Activated CD4-positive, CD25-positive, alpha-beta regulatory T cell (primary cell): ENCODE results near the gene BASP1.
"Not testable (repeated sequence)": the region's sequence is repeated elsewhere in the genome, so short reads cannot be mapped to it uniquely, and the experiment has no call there.

Experiments used
- DNase-seq, 4 experiments: peaks; one replicate each; lab custom pipeline; 2025; lab: John Stamatoyannopoulos, UW

BASP1 gene

DNA sequence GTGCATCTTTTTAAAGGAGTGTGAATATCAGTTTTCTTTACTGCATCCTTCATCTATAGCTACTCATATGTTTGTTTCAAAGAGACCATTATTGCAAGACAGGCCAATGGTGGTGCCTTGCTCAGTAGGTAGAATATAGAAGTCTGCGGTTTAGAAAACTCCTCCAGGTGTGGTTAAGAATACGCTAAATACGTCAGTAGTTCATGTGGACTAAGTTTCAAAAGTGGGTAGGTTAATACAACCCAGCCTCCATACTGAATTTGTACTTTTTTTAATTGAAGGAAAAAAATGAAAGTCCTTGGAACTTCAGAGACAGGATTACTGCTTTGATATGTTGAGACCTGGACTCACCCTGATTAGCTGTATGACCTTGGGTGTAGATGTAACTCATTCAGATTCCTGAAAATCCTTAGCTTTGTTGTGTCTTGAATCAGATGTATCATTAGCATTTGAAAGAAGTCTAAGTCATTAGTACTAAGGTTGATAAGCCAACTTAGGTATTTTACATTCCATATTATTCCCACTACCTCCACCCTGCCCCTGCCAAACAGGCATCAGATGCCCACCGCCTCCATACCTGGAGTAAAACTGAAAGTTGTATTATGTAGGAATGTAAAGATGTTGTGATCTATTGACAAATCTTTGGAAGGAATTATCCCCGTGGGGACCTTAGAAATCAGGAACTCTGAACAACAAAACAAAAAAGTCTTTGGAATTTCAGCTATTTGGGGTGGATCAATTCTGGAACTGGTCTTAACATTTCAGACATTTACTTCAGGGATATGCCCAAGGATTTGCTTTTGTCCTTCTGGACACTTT is 6.1 kb downstream of the BASP1 start:
- no peak for DNase-seq

- DNase-seq, result no peak
Measured at GRCh38 chr5:17224858-17225511, 7.6 kb downstream of the BASP1 start.

- no peak for DNase-seq
Measured at GRCh38 chr5:17225520-17225919, 8.1 kb downstream of the BASP1 start.

- DNase-seq, result no peak
Measured at GRCh38 chr5:17227868-17228267, 10.4 kb downstream of the BASP1 start.

- DNase-seq, result no peak
Measured at GRCh38 chr5:17228821-17229291, 11.4 kb downstream of the BASP1 start.

DNA sequence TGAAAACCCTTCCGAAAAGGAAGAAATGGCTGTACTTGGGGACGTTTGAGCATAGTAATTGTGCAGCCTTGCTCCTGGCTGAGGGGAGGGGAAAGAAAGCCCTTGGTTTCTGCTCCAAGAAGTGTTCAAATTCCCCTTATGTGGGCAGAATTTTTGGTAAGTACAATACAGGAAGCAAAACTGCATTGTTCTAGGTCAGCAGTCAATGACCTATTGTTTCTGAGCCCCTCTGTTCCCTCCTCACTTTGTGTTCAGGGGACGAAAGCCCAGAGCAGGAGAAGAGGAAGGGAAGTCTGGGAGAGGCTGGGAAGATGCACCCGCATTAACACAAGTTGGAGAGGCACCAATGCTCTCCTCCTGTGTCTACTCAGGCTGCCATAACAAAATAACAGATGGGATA is 11.9 kb downstream of the BASP1 start:
- DNase-seq, result no peak

- DNase-seq, result no peak
Measured at GRCh38 chr5:17230191-17230590, 12.8 kb downstream of the BASP1 start.

- no peak for DNase-seq
Measured at GRCh38 chr5:17230808-17231525, 13.5 kb downstream of the BASP1 start.

- no peak for DNase-seq
Measured at GRCh38 chr5:17232405-17232804, 15.0 kb downstream of the BASP1 start.

DNA sequence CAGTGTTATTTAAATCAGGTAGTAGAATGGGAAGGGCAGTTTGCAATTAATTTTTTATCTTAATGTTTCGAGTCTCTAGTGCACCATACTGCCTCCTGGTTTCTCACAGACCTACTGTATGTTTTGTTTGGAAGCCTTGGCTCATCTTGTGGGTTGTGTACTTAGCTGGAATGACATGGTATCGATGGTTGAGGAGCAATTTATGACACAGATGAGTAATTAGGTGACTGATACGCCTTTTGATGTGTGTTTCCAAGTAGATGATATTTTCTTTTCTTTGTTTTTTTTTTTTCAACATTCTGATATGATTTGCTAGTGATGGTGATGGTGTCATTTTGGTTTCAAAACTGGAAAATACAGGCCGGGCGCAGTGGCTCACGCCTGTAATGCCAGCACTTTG is 16.1 kb downstream of the BASP1 start:
- no peak for DNase-seq

- no peak for DNase-seq
Measured at GRCh38 chr5:17234374-17234773, 16.9 kb downstream of the BASP1 start.

DNA sequence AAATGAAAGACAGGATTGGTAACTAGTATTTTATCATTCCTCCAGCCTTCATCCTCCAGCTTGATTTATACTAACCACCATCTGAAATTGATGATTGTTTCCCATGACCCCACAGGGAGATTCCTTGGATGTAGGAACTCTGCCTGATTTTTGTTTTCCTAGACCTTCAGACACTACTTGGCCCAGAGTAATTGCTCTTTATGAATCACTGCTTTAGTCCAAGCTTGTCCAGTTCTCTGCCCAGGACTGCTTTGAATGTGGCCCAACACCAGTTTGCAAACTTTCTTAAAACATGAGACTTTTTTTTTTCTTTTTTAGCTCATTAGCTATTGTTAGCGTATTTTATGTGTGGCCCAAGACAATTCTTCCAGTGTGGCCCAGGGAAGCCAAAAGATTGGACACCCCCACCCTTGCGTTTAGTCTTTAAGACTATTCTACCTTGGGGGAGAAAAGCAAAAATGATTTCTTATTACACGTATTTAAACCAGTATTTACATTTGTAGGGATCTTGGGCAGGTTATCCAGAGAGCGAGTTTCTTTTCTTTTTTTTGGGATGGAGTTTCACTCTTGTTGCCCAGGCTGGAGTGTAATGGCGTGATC is 18.4 kb downstream of the BASP1 start:
- no peak for DNase-seq

- DNase-seq, result no peak
Measured at GRCh38 chr5:17238521-17239041, 21.1 kb downstream of the BASP1 start.

GRCh38 chr5:17239953-17240352 is 22.5 kb downstream of the BASP1 start:
- DNase-seq, result no peak

DNA sequence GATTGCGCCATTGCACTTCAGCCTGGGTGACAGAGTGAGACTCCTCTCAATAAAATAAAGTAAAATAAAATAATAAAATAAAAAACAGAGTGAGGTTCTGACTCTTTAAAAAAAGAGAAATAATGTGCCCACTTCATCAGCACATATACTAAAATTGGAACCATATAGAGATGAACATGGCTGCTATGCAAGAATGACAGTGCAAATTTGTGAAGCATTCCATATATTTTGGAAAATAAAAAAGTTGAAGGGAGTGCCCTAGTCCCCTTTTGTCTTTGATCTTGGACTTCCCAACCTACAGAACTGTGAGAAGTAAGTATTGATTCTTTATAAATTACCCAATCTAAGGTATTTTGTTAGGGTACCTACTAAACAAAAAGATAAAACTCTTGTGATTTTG is 23.1 kb downstream of the BASP1 start:
- no peak for DNase-seq

- DNase-seq, result no peak
Measured at GRCh38 chr5:17241635-17242034, 24.2 kb downstream of the BASP1 start.

DNA sequence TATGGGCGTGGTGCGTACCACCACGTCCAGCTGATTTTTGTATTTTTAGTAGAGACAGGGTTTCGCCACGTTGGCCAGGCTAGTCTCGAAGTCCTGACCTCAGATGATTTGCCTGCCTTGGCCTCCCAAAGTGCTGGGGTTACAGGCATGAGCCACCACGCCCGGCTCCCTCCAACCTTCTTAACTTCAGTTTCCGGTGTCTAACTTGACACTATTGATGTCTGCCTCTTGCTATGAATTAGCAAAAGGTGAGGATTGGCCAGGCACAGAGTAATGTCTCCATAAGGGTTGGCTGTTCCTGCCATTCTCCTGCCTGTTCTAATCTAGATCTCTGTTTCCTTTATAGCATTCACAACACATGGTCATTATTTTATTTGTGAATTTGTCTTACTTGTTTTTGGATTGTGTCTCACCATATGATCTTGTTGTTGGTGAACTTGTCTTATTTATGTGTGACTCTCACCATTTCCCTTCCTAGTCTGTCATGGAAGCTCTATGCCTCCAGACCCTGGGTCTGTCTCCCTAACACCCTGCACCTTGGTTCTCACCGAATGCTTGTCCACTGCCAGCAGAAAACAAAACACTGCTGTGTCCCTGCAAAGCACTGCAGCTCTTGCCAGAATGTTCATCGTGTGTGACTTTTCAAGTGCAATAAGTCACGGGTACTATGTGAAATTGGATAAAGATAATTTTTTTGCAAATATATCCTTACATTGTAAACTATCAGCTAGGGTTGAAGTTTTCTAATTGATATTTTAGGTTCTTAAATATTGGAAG is 26.0 kb downstream of the BASP1 start:
- DNase-seq, result no peak

DNA sequence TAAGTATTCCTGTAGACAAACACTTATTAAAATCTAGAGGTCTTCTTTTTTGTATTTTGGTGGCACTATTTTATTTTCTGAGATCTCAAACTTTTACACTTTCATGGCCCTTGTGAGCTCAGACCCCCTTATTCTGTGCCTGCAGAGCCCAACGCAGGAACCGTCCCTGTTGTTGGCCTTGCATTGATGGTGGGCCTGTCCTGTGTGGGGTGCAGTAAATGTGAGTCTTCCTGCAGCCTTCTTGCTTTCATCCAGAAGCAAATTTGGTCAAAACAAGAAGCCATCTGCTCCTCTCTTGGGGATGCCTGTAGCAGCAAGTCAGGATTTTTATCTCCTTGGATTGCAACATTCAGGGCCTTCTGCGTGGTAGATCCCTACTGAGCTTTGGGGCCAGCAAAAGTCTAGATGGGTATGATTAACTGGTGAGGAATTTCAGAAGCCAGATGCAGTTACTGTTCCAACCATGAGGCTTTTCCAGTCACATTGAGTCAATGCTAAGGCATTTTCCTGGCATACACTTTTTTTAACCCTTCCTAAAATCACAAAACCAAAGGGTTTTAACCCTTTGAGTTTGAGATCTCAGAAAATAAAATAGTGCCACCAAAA is 31.7 kb downstream of the BASP1 start:
- DNase-seq, result no peak

GRCh38 chr5:17249841-17250240 is 32.4 kb downstream of the BASP1 start:
- DNase-seq, result not testable (repeated sequence)

DNA sequence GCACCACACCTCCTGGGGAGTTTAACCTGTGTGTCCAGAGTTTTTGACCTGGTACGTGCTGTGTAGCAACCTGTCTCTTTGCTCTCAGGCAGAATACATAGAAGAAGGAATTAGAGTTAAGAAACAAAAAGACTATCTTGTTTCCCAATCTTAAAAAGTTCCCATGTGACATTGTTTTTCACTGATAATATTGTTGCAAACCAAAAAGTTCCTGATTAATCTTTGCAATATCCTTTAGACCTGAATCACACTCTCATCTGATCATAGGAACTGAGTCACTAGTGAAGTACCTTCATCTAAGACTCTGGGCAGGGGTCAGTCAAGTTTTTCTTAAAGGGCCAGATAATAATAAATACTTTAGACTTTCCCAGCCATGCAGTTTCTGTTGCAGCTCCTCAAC is 35.1 kb downstream of the BASP1 start:
- no peak for DNase-seq

DNA sequence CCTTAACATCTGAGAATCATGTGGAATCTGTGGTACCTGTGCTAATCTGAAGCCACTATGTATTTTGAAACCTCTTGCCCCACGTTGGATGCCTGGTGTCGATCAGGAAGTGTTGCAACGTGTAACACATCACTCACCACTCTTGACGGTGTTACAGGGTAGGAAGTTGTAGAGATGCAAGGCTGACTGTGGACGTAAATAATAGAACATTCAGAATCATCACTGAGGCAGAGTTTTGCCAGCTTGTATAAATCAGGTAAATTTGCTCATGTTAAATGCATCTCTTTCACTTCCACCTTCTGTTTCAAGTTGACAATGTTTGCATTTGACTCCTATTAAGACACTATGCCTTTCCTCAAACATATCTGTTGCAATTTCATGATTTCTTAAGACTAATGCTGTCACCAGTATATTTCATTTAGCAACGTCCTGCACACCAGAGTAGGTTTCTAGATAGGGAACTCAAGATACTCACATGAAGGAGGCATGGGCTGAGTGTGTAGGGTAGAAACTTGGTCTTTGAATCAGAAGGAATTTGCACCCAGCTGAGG is 38.1 kb downstream of the BASP1 start:
- no peak for DNase-seq
